T1000 (cell line): Measurements from ENCODE around the gene ACOXL.
"Not testable (repeated sequence)": the region's sequence is repeated elsewhere in the genome, so short reads cannot be mapped to it uniquely, and the experiment has no call there.

Experiments
- DNase-seq: peaks from one replicate; lab custom pipeline; 2025; ENCODE audit warnings: mixed read lengths; lab: John Stamatoyannopoulos, UW

The ACOXL gene

GRCh38 chr2:111042261-111042660 is 309.9 kb downstream of the ACOXL start:
- DNase-seq, result no peak

- no peak for DNase-seq
Observed at GRCh38 chr2:111042772-111043771, 310.7 kb downstream of the ACOXL start.

- DNase-seq, result no peak
Observed at GRCh38 chr2:111044066-111044465, 311.7 kb downstream of the ACOXL start.

- DNase-seq, result not testable (repeated sequence)
Observed at GRCh38 chr2:111045236-111045635, 312.9 kb downstream of the ACOXL start.

GRCh38 chr2:111045771-111046444 is 313.5 kb downstream of the ACOXL start:
- no peak for DNase-seq

GRCh38 chr2:111046670-111047069 is 314.3 kb downstream of the ACOXL start:
- DNase-seq, result no peak

- no peak for DNase-seq
Observed at GRCh38 chr2:111048856-111049768, 316.7 kb downstream of the ACOXL start.

- DNase-seq, result no peak
Observed at GRCh38 chr2:111049792-111050640, 317.6 kb downstream of the ACOXL start.

GRCh38 chr2:111050701-111051376 is 318.5 kb downstream of the ACOXL start:
- no peak for DNase-seq

- DNase-seq, result no peak
Observed at GRCh38 chr2:111052621-111053020, 320.2 kb downstream of the ACOXL start.

GRCh38 chr2:111053266-111053665 is 320.9 kb downstream of the ACOXL start:
- DNase-seq, result no peak

GRCh38 chr2:111053825-111054515 is 321.6 kb downstream of the ACOXL start:
- no peak for DNase-seq

GRCh38 chr2:111054791-111055691 is 322.7 kb downstream of the ACOXL start:
- DNase-seq, result no peak

GRCh38 chr2:111055735-111056134 is 323.4 kb downstream of the ACOXL start:
- DNase-seq, result no peak

GRCh38 chr2:111057045-111057444 is 324.7 kb downstream of the ACOXL start:
- DNase-seq, result no peak

- no peak for DNase-seq
Observed at GRCh38 chr2:111057721-111058120, 325.3 kb downstream of the ACOXL start.

GRCh38 chr2:111058264-111058663 is 325.9 kb downstream of the ACOXL start:
- DNase-seq, result no peak

- DNase-seq, result no peak
Observed at GRCh38 chr2:111061191-111061590, 328.8 kb downstream of the ACOXL start.

GRCh38 chr2:111062417-111062816 is 330.0 kb downstream of the ACOXL start:
- DNase-seq, result no peak
